K562 treated with DMSO at 1 percent for 12 hours (cell line): ENCODE measurements around the gene GOLGA6A. TPM values are rescaled to one million over a fixed set of nuclear protein-coding genes. Genes with fewer than 3 reads are reported as not detected.

Source experiments
- total RNA-seq: library from RNA; unstranded; fragments of 300-600 nt; gene quantifications from 2 replicates; pipeline ENCODE4 v1.2.3, GENCODE V29; 2022; ENCODE audit not compliant: insufficient read depth

Gene GOLGA6A, protein sequence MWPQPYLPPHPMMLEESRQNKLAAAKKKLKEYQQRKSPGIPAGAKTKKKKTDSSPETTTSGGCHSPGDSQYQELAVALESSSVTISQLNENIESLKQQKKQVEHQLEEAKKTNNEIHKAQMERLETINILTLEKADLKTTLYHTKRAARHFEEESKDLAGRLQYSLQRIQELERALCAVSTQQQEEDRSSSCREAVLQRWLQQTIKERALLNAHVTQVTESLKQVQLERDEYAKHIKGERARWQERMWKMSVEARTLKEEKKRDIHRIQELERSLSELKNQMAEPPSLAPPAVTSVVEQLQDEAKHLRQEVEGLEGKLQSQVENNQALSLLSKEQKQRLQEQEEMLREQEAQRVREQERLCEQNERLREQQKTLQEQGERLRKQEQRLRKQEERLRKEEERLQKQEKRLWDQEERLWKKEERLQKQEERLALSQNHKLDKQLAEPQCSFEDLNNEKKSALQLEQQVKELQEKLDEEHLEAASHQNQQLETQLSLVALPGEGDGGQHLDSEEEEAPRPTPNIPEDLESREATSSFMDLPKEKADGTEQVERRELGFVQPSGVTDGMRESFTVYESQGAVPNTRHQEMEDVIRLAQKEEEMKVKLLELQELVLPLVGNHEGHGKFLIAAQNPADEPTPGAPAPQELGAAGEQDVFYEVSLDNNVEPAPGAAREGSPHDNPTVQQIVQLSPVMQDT
- not detected in 2 replicates for total RNA-seq

DNA sequence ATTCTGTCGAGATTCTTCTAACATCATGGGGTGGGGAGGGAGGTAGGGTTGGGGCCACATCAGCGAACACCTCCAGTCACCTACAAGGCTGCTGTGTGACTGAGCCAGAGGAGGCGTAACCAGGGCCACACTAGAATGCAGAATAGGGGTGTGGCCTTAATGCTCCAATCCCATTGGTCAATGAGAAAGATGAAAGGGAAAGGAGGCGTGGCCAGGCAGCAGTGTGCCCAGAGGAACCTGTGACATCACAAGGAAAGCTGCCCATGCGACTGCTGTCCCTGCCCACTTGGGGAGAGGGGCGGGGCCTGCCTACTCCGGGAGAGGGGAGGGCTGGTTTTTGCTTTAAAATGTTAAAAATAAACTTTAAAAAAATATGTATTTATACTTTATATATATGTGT lies at the start of gene GOLGA6A:
Gene GOLGA6A (minus strand): TSS at position 101 of the 400 bp plus-strand sequence. CDS start 41 bp downstream, at position 60.

GRCh38 chr15:74130155-74130848 lies 48.0 kb upstream of the GOLGA6A start, which contains the start of gene ISLR2:
ISLR2 (plus strand) TSS chr15:74130586; CDS start chr15:74132755, 2,169 bp downstream.

Other genes starting within 250 kb of the GOLGA6A start
- not detected in 2 replicates for gene TBC1D21, start 209.0 kb downstream of the GOLGA6A start, total RNA-seq
- not detected in 2 replicates for gene LOXL1, start 156.1 kb downstream of the GOLGA6A start, total RNA-seq
- 8.4 and 9.6 TPM in 2 replicates for gene STOML1, start 90.3 kb downstream of the GOLGA6A start, total RNA-seq
- gene PML, start 87.8 kb downstream of the GOLGA6A start, total RNA-seq: 31.0 and 48.4 TPM in 2 replicates
- not detected in 2 replicates for gene ISLR2, start 48.0 kb upstream of the GOLGA6A start, total RNA-seq
- not detected in 2 replicates for gene ISLR, start 91.2 kb upstream of the GOLGA6A start, total RNA-seq
- not detected in 2 replicates for gene STRA6, start 120.2 kb upstream of the GOLGA6A start, total RNA-seq
- gene CCDC33, start 153.8 kb upstream of the GOLGA6A start, total RNA-seq: not detected in 2 replicates